Stimulated activated CD4-positive, alpha-beta T cell treated with anti-CD3 and anti-CD28 coated beads, Interleukin-12 subunit alpha, Interleukin-12 subunit beta, amount 100 ng/mL, for 24 hours (primary cell): ENCODE data around the gene DENND10.
"Not testable (repeated sequence)": the region's sequence is repeated elsewhere in the genome, so short reads cannot be mapped to it uniquely, and the experiment has no call there.

Source experiments
- DNase-seq, 2 experiments: peaks; one replicate each; pipeline ENCODE4 v3.0.0-alpha.2; 2020; ENCODE audit warnings: low read depth in 2 of 2

The DENND10 gene

GRCh38 chr10:119098576-119098975 lies 5.3 kb upstream of the DENND10 start:
- no peak for DNase-seq

GRCh38 chr10:119100434-119101238 lies 3.3 kb upstream of the DENND10 start:
- no peak for DNase-seq

GRCh38 chr10:119101366-119102098 lies 2.4 kb upstream of the DENND10 start:
- DNase-seq: no peak

- no peak for DNase-seq
These were observed 541 bp upstream of the DENND10 start for GRCh38 chr10:119103241-119103902.

- no peak for DNase-seq
These were observed 722 bp downstream of the DENND10 start for GRCh38 chr10:119104654-119105015.

- no peak for DNase-seq
These were observed 1.2 kb downstream of the DENND10 start for GRCh38 chr10:119105155-119105554.

- DNase-seq: not testable (repeated sequence)
These were observed 2.0 kb downstream of the DENND10 start for GRCh38 chr10:119105899-119106298.

- DNase-seq: not testable (repeated sequence)
These were observed 3.2 kb downstream of the DENND10 start for GRCh38 chr10:119107106-119107505.

- not testable (repeated sequence) for DNase-seq
These were observed 3.9 kb downstream of the DENND10 start for GRCh38 chr10:119107771-119108170.

- no peak for DNase-seq
These were observed 8.1 kb downstream of the DENND10 start for GRCh38 chr10:119112056-119112455.

GRCh38 chr10:119113751-119114732 lies 10.1 kb downstream of the DENND10 start:
- DNase-seq: no peak

- DNase-seq: no peak
These were observed 12.0 kb downstream of the DENND10 start for GRCh38 chr10:119115926-119116325.

- DNase-seq: no peak
These were observed 12.5 kb downstream of the DENND10 start for GRCh38 chr10:119116326-119116951.

GRCh38 chr10:119118231-119118630 lies 14.3 kb downstream of the DENND10 start:
- DNase-seq: no peak

- DNase-seq: no peak
These were observed 15.5 kb downstream of the DENND10 start for GRCh38 chr10:119119400-119119799.

- DNase-seq: no peak
These were observed 16.5 kb downstream of the DENND10 start for GRCh38 chr10:119120413-119120867.

- DNase-seq: no peak
These were observed 17.0 kb downstream of the DENND10 start for GRCh38 chr10:119120875-119121274.

GRCh38 chr10:119125942-119126341 lies 22.0 kb downstream of the DENND10 start:
- no peak for DNase-seq

- no peak for DNase-seq
These were observed 25.8 kb downstream of the DENND10 start for GRCh38 chr10:119129721-119130120.

- DNase-seq: no peak
These were observed 27.8 kb downstream of the DENND10 start for GRCh38 chr10:119131512-119132240.
